HG03064 (cell line): Measurements from ENCODE around the gene EMP1.

ENCODE experiments used
- ATAC-seq: cut with Tn5 transposase; IDR thresholded peaks from one replicate; pipeline ENCODE4 v1.9.1; 2021; ENCODE audit warnings: low read depth; ENCODE audit not compliant: unreplicated experiment

The EMP1 gene

DNA sequence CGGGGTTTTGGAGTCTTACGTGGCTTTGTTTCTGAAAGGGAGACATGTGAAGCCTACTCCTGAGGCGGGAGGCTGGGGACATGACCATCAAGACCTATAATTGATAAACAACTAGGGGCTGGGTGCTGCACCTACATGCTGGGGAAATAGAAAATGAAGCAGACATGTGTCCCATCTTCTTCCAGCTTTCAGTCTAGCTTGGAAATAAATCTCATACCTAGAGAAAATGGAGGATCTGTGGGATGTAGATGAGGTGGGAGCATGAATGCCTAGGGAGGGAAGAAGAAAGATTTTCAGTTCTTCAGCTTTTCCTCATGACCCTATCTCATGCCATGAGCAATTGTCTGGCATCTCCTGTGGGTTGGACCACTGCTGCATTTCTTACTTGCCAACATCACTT, 22.1 kb downstream of the EMP1 start:
- ATAC-seq, result no peak

- ATAC-seq, result no peak
These were observed 22.8 kb downstream of the EMP1 start for GRCh38 chr12:13219320-13219719.

GRCh38 chr12:13220838-13221237, 24.3 kb downstream of the EMP1 start:
- no peak for ATAC-seq

DNA sequence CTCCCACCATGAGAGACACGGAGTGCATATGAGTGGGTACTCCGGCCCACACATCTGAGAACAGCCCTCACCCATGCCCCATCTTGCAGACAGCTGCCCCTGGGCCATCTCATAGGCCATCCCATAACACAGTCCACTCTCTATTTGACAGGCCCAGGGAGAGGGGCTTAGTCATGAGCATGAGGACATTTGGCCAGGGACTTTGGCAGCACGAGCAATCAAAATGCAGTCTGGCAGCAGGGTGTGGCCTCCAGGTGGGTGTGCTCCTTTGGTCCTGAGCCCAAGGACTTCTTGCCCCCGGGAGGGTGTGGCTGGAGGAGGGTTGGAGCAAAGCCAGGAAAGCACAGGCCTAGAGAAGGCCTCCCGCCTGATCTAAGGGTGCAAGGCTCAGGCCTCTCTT, 25.6 kb downstream of the EMP1 start:
- ATAC-seq, result no peak

- no peak for ATAC-seq
These were observed 26.8 kb downstream of the EMP1 start for GRCh38 chr12:13223179-13223804.

GRCh38 chr12:13223941-13224340, 27.4 kb downstream of the EMP1 start:
- no peak for ATAC-seq

DNA sequence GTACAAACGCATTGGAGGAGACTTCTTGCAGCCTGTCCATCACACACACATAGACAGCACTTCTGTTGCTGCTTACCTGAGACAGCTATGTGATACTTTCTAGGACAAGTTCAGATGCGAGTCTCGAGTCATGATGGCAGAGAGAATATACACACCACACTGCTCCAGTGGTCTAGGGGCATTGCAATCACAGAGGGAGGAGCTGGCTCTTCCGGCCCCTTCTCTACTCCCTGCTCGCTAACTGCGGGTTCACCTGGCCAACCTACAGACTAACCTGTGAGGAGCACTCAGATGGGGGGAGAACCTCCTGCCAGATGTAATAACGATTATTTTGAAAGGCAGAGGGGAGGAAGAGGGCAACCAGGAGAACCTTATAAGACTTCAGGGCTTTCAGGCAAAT, 30.7 kb downstream of the EMP1 start:
- no peak for ATAC-seq

DNA sequence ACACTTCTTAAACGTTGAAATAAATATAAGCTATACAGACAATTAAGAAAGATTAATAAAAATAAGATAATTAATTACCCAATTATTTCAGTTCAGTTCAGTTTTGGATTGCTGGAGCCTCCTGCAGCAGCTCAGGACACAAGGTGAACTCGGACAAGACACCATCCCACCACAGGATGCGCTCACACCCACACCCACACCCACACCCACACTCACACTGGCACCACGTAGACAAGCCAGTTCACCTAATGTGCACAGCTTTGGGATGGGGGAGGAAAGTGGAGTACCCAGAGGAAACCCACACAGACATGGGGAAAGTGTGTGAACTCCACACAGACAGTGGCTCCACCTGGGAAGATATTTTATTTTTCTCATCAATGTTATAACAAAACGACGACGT, 32.1 kb downstream of the EMP1 start:
- no peak for ATAC-seq

DNA sequence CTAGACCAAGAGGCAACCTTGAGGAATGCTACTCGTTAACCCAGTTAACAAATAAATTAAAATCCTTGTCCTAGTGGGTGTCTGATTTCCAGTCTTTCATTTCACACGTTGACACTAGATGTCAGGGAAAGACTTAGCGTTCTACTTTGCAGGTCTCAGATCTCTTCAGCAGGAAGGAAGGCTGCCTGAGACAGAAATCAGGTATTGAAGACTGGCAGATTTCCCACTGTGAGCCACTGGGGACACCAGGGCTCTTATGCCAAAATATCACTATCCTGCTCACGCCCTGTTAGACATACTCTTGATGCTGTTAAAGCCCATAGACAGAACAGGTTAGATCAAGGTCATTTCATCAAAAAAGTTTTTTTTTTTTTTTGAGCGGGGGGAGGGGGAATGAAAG, 33.0 kb downstream of the EMP1 start:
- ATAC-seq, result no peak

DNA sequence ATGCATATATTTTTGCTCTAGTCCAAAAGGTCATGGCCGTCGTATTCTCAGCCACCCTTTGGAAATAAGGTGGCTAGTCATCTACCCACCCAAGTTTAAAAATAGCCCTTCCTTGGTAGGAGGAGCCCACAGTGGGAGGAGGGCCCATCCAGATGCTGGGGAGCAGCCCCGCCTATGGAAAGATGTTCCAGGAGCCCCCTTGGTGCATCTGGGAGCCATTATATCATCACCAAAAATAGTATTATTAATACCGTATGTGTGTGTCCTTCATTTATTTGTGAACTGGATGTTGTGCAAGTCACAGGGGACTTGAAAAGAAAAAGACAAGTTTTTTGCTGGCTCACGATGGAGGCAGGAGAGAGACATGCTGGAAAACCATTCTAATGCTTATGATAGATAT, 34.0 kb downstream of the EMP1 start:
- no peak for ATAC-seq

GRCh38 chr12:13233830-13234641, 37.5 kb downstream of the EMP1 start:
- no peak for ATAC-seq

DNA sequence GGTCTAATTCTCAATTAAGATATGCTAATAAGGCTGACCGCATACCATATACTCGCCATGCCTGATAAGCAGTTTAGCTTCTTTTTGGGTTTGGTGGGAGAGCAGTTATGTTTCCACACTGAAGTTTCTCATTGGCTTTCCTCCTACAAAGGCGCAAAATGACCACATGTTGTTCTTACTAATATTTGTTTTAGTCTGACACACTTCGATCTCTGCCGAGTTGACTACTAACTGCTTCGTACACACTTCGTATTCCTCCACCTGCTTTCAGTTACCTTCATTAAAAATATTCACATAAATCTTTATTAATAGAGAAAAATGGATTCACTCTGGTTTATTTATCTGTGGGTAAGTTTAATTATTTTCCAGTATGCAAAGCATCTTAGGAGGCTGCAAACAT, 41.7 kb downstream of the EMP1 start:
- no peak for ATAC-seq

GRCh38 chr12:13241833-13242488, 45.4 kb downstream of the EMP1 start:
- ATAC-seq, result no peak

- no peak for ATAC-seq
These were observed 46.4 kb downstream of the EMP1 start for GRCh38 chr12:13242936-13243335.

GRCh38 chr12:13243516-13244070, 47.1 kb downstream of the EMP1 start:
- no peak for ATAC-seq

DNA sequence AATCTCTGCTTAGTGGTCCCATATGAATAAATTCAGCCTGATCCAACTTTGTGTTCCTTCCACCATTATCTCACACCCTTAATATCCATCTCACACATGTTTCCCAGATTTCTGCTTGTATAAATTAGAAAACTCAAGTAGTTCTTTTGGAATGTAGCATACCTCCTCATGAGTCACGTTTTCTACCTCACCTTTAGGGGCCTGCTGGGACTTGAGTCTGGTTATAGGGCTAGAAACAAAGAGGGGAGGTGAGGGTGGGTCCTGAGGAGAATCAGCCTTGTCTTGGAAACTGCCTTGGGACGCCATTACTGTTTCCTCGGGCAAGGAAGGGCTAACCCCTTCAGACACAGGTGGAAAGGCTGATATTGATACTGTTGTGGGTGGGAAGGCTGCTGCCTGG, 51.1 kb downstream of the EMP1 start:
- no peak for ATAC-seq

- no peak for ATAC-seq
These were observed 52.4 kb downstream of the EMP1 start for GRCh38 chr12:13248964-13249363.

DNA sequence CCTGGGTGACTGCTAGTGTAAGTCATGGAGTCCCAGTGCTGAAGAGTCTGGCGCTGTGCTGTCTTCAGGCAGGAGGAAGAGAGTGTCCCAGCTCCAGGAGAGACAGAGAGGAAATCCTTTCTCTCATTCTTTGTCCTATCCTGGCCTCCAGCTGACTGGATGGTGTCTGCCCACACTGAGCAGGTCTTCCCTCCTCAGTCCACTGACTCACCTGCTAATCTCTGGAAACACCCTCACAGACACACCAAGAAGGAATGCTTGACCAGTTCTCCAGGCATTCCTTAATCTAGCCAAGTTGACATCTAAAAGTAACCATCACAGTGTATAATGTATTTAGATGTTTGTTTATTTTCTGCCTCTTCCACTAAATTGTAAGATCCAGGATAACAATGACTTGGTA, 53.9 kb downstream of the EMP1 start:
- no peak for ATAC-seq

- no peak for ATAC-seq
These were observed 55.0 kb downstream of the EMP1 start for GRCh38 chr12:13251521-13251920.

DNA sequence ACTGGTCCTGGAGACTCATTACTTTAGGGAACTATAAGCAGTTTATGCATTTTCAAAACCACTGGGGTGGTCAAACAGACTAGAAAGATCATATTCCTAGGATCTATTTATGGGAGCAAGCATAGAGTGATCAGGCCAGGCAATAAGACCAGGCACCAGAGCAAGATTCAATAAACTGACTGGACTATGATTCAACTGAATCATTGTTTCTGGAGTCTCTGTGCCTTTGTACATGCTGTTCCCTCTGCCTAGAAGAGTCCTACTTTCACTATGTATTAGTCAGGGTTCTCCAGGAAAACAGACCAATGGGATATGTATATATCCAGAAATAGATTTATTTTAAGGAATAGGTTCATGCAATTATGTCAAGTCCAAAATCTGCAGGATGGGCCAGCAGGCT, 55.5 kb downstream of the EMP1 start:
- ATAC-seq, result no peak

- ATAC-seq, result no peak
These were observed 56.1 kb downstream of the EMP1 start for GRCh38 chr12:13252616-13253015.
